ENCODE measurements around the gene SUN3. TPM values are rescaled to one million over a fixed set of nuclear protein-coding genes. Genes with fewer than 3 reads are reported as not detected.

SUN3 gene
- total RNA-seq, 1 experiment from 2014 or later: not detected

DNA sequence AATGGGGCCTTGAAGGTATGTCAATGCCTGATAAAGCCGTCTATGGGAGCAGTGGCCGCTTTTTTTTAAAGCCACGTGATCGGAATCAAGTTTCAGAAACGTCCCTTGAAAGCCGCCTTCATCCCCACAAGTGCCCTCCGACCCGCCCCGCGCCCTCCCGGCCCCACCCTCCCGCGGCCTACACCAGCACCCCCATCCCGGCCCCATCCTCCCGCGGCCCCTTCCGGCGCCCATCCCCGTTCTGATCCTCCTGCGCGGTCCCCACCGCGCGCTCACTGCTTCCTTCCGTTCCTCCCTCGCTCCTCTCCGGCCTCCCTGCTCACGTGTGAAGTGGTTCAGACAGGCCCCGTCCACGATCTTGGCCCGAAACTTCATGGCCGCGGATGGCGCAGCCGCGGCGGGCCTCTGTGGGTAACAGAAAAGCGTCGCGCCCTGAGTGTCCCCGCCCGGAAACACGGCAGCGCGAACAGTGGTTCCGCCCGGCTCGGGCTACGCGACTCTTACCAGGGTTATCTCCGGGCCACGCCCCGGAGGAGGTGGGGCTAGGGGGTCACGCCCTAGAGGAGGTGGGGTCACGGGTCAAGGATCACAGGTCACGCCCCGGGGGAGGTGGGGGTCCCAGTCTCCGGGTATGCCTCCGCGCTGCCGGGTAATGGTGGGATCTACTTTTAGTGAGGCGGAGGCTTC lies 49.6 kb downstream of the SUN3 start, which contains the start of gene HUS1 (continued):
- TF ChIP-seq, protein P1, sequence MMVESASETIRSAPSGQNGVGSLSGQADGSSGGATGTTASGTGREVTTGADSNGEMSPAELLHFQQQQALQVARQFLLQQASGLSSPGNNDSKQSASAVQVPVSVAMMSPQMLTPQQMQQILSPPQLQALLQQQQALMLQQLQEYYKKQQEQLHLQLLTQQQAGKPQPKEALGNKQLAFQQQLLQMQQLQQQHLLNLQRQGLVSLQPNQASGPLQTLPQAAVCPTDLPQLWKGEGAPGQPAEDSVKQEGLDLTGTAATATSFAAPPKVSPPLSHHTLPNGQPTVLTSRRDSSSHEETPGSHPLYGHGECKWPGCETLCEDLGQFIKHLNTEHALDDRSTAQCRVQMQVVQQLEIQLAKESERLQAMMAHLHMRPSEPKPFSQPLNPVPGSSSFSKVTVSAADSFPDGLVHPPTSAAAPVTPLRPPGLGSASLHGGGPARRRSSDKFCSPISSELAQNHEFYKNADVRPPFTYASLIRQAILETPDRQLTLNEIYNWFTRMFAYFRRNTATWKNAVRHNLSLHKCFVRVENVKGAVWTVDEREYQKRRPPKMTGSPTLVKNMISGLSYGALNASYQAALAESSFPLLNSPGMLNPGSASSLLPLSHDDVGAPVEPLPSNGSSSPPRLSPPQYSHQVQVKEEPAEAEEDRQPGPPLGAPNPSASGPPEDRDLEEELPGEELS (CRISPR knock-in tag; IDR thresholded peaks at IDR 0.05): 0 out of 2 replicates have a peak, but pooled peaks have one; percentile 35
- TF ChIP-seq, protein P2, sequence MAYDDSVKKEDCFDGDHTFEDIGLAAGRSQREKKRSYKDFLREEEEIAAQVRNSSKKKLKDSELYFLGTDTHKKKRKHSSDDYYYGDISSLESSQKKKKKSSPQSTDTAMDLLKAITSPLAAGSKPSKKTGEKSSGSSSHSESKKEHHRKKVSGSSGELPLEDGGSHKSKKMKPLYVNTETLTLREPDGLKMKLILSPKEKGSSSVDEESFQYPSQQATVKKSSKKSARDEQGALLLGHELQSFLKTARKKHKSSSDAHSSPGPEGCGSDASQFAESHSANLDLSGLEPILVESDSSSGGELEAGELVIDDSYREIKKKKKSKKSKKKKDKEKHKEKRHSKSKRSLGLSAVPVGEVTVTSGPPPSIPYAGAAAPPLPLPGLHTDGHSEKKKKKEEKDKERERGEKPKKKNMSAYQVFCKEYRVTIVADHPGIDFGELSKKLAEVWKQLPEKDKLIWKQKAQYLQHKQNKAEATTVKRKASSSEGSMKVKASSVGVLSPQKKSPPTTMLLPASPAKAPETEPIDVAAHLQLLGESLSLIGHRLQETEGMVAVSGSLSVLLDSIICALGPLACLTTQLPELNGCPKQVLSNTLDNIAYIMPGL (CRISPR knock-in tag; IDR thresholded peaks at IDR 0.05): no peak
- TF ChIP-seq ZNF232 (CRISPR knock-in tag; IDR thresholded peaks at IDR 0.05) (peak; percentile 74), ZNF219 (CRISPR knock-in tag; IDR thresholded peaks at IDR 0.05; ENCODE audit: borderline replicate concordance) (no peak), ATF6 (CRISPR knock-in tag; IDR thresholded peaks at IDR 0.05) (no peak), MLX (CRISPR knock-in tag; IDR thresholded peaks at IDR 0.05) (no peak), CREM (CRISPR knock-in tag; IDR thresholded peaks at IDR 0.05) (0 out of 2 replicates have a peak, but pooled peaks have one; percentile 66), CTCF (IDR thresholded peaks at IDR 0.05) (no peak), GABPB1 (CRISPR knock-in tag; IDR thresholded peaks at IDR 0.05) (peak; percentile 67), FOXP1 (CRISPR knock-in tag; IDR thresholded peaks at IDR 0.05; ENCODE audit: borderline replicate concordance) (peak; percentile 88; the same call in 1 of the 2 replicates), GTF2I (CRISPR knock-in tag; conservative IDR thresholded peaks at IDR 0.05) (no peak), PRRX2 (CRISPR knock-in tag; IDR thresholded peaks at IDR 0.05) (no peak), ZNF416 (CRISPR knock-in tag; IDR thresholded peaks at IDR 0.05) (no peak), SOX15 (CRISPR knock-in tag; IDR thresholded peaks at IDR 0.05) (no peak), NR2C2 (CRISPR knock-in tag; IDR thresholded peaks at IDR 0.05) (peak; percentile 95), NFYB (CRISPR knock-in tag; conservative IDR thresholded peaks at IDR 0.05; ENCODE audit: low read depth) (no peak)
- TF ChIP-seq, protein P3, sequence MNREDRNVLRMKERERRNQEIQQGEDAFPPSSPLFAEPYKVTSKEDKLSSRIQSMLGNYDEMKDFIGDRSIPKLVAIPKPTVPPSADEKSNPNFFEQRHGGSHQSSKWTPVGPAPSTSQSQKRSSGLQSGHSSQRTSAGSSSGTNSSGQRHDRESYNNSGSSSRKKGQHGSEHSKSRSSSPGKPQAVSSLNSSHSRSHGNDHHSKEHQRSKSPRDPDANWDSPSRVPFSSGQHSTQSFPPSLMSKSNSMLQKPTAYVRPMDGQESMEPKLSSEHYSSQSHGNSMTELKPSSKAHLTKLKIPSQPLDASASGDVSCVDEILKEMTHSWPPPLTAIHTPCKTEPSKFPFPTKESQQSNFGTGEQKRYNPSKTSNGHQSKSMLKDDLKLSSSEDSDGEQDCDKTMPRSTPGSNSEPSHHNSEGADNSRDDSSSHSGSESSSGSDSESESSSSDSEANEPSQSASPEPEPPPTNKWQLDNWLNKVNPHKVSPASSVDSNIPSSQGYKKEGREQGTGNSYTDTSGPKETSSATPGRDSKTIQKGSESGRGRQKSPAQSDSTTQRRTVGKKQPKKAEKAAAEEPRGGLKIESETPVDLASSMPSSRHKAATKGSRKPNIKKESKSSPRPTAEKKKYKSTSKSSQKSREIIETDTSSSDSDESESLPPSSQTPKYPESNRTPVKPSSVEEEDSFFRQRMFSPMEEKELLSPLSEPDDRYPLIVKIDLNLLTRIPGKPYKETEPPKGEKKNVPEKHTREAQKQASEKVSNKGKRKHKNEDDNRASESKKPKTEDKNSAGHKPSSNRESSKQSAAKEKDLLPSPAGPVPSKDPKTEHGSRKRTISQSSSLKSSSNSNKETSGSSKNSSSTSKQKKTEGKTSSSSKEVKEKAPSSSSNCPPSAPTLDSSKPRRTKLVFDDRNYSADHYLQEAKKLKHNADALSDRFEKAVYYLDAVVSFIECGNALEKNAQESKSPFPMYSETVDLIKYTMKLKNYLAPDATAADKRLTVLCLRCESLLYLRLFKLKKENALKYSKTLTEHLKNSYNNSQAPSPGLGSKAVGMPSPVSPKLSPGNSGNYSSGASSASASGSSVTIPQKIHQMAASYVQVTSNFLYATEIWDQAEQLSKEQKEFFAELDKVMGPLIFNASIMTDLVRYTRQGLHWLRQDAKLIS (CRISPR knock-in tag; IDR thresholded peaks at IDR 0.05; ENCODE audit: borderline replicate concordance): no peak
- TF ChIP-seq, protein P4, sequence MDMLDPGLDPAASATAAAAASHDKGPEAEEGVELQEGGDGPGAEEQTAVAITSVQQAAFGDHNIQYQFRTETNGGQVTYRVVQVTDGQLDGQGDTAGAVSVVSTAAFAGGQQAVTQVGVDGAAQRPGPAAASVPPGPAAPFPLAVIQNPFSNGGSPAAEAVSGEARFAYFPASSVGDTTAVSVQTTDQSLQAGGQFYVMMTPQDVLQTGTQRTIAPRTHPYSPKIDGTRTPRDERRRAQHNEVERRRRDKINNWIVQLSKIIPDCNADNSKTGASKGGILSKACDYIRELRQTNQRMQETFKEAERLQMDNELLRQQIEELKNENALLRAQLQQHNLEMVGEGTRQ (CRISPR knock-in tag; IDR thresholded peaks at IDR 0.05): peak; percentile 71
- TF ChIP-seq, protein P5, sequence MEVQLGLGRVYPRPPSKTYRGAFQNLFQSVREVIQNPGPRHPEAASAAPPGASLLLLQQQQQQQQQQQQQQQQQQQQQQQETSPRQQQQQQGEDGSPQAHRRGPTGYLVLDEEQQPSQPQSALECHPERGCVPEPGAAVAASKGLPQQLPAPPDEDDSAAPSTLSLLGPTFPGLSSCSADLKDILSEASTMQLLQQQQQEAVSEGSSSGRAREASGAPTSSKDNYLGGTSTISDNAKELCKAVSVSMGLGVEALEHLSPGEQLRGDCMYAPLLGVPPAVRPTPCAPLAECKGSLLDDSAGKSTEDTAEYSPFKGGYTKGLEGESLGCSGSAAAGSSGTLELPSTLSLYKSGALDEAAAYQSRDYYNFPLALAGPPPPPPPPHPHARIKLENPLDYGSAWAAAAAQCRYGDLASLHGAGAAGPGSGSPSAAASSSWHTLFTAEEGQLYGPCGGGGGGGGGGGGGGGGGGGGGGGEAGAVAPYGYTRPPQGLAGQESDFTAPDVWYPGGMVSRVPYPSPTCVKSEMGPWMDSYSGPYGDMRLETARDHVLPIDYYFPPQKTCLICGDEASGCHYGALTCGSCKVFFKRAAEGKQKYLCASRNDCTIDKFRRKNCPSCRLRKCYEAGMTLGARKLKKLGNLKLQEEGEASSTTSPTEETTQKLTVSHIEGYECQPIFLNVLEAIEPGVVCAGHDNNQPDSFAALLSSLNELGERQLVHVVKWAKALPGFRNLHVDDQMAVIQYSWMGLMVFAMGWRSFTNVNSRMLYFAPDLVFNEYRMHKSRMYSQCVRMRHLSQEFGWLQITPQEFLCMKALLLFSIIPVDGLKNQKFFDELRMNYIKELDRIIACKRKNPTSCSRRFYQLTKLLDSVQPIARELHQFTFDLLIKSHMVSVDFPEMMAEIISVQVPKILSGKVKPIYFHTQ (CRISPR knock-in tag; IDR thresholded peaks at IDR 0.05): no peak
- TF ChIP-seq, protein P6, sequence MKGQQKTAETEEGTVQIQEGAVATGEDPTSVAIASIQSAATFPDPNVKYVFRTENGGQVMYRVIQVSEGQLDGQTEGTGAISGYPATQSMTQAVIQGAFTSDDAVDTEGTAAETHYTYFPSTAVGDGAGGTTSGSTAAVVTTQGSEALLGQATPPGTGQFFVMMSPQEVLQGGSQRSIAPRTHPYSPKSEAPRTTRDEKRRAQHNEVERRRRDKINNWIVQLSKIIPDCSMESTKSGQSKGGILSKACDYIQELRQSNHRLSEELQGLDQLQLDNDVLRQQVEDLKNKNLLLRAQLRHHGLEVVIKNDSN (CRISPR knock-in tag; IDR thresholded peaks at IDR 0.05): peak; percentile 60; the same call in 1 of the 2 replicates
